Measurements from ENCODE around the gene VEGFA. TPM values are rescaled to one million over a fixed set of nuclear protein-coding genes. Genes with fewer than 3 reads are reported as not detected.

The VEGFA gene
- total and polyA plus RNA-seq, 2 of the 8 experiments (the other 6 are each of a cell fraction or from before 2014, with no cell fraction given): 42.2 to 58.5 TPM

GRCh38 chr6:43814865-43815264 lies 44.9 kb downstream of the VEGFA start:
- H2BK20ac ChIP-seq (ENCODE audit: low read length): no peak overlapping the region
- no peaks in the 10 kb centered on the region for H3K79me1 ChIP-seq (ENCODE audit: low read depth, low read length)
- no peaks in the 10 kb centered on the region for H3K79me2 ChIP-seq (ENCODE audit: control insufficient read depth in 1 of 2, insufficient read depth in 2 of 2, low read length in 2 of 2)
- TF ChIP-seq BCL11A (IDR thresholded peaks at IDR 0.05; ENCODE audit: low read depth in 2 of 2, low read length in 2 of 2): no peak
- no peak for TF ChIP-seq PHF8 (conservative IDR thresholded peaks at IDR 0.05; ENCODE audit: low read depth, low read length)
- no peak for TF ChIP-seq EZH2 (IDR thresholded peaks at IDR 0.05; ENCODE audit: low read depth, low read length, severe bottlenecking)
- TF ChIP-seq CTBP2 (IDR thresholded peaks at IDR 0.05; ENCODE audit: borderline replicate concordance, insufficient read depth, insufficient read length, low read length): no peak
- TF ChIP-seq HDAC6 (IDR thresholded peaks at IDR 0.05; ENCODE audit: low read depth, low read length): no peak
- no peak for TF ChIP-seq RAD21 (IDR thresholded peaks at IDR 0.05 in 1 of 2, conservative IDR thresholded peaks at IDR 0.05 in 1 of 2; ENCODE audit: low read depth in 2 of 2, low read length in 2 of 2)
- TF ChIP-seq TBP (IDR thresholded peaks at IDR 0.05; ENCODE audit: low read depth, low read length): no peak
- no peak for TF ChIP-seq CHD2 (IDR thresholded peaks at IDR 0.05; ENCODE audit: low read length)
- no peak for TF ChIP-seq FOSL1 (IDR thresholded peaks at IDR 0.05; ENCODE audit: insufficient read depth, low read depth, low read length)
- TF ChIP-seq HDAC2 (IDR thresholded peaks at IDR 0.05; ENCODE audit: borderline replicate concordance in 1 of 2, low read depth in 2 of 2, low read length in 2 of 2): no peak
- TF ChIP-seq ATF3 (IDR thresholded peaks at IDR 0.05; ENCODE audit: insufficient read depth, low read depth, low read length): no peak
- H3K4ac ChIP-seq (replicated peaks; ENCODE audit: insufficient read length, low read depth, low read length): no peak overlapping the region
- H2BK15ac ChIP-seq (ENCODE audit: low read length): no peak overlapping the region
- no peak overlapping the region for H4K91ac ChIP-seq (replicated peaks; ENCODE audit: insufficient read length, low read length)
- ChIA-PET CTCF (ENCODE audit: partially characterized antibody) (interaction anchor here (0.8 to 4.2 kb wide), 9 partner anchors 8 to 481 kb away, joined by 3 to 32 read pairs (median 3); no protein-coding TSS in a partner anchor), POLR2A (ENCODE audit: partially characterized antibody) (interaction anchor here (1.6 kb wide), 1 partner anchor 28 kb away, joined by 3 read pairs; no protein-coding TSS in a partner anchor)
- H4K20me1 ChIP-seq (replicated peaks in 1 of 2; ENCODE audit: control insufficient read depth in 1 of 2, insufficient read depth in 2 of 2, low read length in 2 of 2): no peaks in the 10 kb centered on the region
- no peaks in the 10 kb centered on the region for H3K23me2 ChIP-seq (ENCODE audit: low read depth, low read length)
- no peak overlapping the region for H3K23ac ChIP-seq (ENCODE audit: insufficient read length)
- H2AFZ ChIP-seq (ENCODE audit: low read length): no peak overlapping the region; the same call in 1 of the 2 replicates
- no peak overlapping the region for H3K18ac ChIP-seq (ENCODE audit: extremely low read depth, low read length)
- no peak overlapping the region for H4K5ac ChIP-seq (ENCODE audit: insufficient read length, low read depth, low read length)
- peaks cover 0 to 4% (median 0%) of the 10 kb centered on the region in 4 experiments; a peak in 1 of 7 replicates for H3K4me1 ChIP-seq (replicated peaks in 1 of 4; ENCODE audit: control insufficient read depth in 3 of 4, insufficient read depth in 4 of 4, low read length in 3 of 4)
- no peak overlapping the region for H2AK5ac ChIP-seq (ENCODE audit: low read depth, low read length)
- H2BK12ac ChIP-seq (ENCODE audit: low read depth, low read length): no peak overlapping the region
- no peak overlapping the region for H3K4me3 ChIP-seq (ENCODE audit: extremely low read depth in 1 of 4, insufficient read depth in 2 of 4, low read depth in 3 of 4, low read length in 4 of 4)
- no peak overlapping the region for H3K4me2 ChIP-seq (ENCODE audit: insufficient read depth in 1 of 2, low read depth in 2 of 2, low read length in 2 of 2)
- H3K27me3 ChIP-seq (replicated peaks in 1 of 4; ENCODE audit: control insufficient read depth in 3 of 4, extremely low read depth in 1 of 4, insufficient read depth in 3 of 4, low read length in 3 of 4): no peaks in the 10 kb centered on the region
- H3K14ac ChIP-seq (ENCODE audit: insufficient read length): no peak overlapping the region
- no peaks in the 10 kb centered on the region for H3K9me3 ChIP-seq (ENCODE audit: insufficient read depth in 2 of 2, low read depth in 1 of 2, low read length in 1 of 2)
- H4K8ac ChIP-seq (ENCODE audit: extremely low read depth, insufficient read depth, low read length): no peak overlapping the region
- H3K56ac ChIP-seq (replicated peaks; ENCODE audit: insufficient read length, low read depth, low read length): no peak overlapping the region
- no peak overlapping the region for H2BK120ac ChIP-seq (replicated peaks; ENCODE audit: low read depth, low read length)
- FAIRE-seq (no peak), DNase-seq (ENCODE audit: low read depth in 1 of 2, low spot score in 2 of 2) (no peak)
- 42% methylated on average over 2 of the region's 2 CpGs; no CpG with 5 or more reads in 1 of the 2 experiments for WGBS, 2 experiments (ENCODE audit: extremely low coverage in 1 of 2, insufficient coverage in 1 of 2, insufficient read length in 1 of 2, insufficient replicate concordance in 2 of 2, low coverage in 1 of 2, low lambda C conversion rate in 2 of 2, missing lambda C conversion rate in 1 of 2)
- no peak overlapping the region for H2BK5ac ChIP-seq (ENCODE audit: low read depth, low read length)
- H3K27ac ChIP-seq (ENCODE audit: low read depth, low read length): no peak overlapping the region
- H3K36me3 ChIP-seq (ENCODE audit: control insufficient read depth in 2 of 4, insufficient read depth in 4 of 4, low read length in 3 of 4): no peaks in the 10 kb centered on the region
- H3K9ac ChIP-seq (replicated peaks in 1 of 4; ENCODE audit: extremely low read depth in 1 of 4, low read depth in 3 of 4, low read length in 3 of 4): no peak overlapping the region
